ENCODE results near the gene MCC. TPM values are rescaled to one million over a fixed set of nuclear protein-coding genes. Genes with fewer than 3 reads are reported as not detected.

The MCC gene
- total RNA-seq, 1 donor from 2014 or later = 22.7 TPM

- Mint-ChIP-seq H3K4me3 (ENCODE audit: unreplicated experiment) (no peak overlapping the region), H3K9me3 (ENCODE audit: unreplicated experiment) (no peaks in the 10 kb centered on the region), H3K36me3 (ENCODE audit: low read depth, unreplicated experiment) (no peaks in the 10 kb centered on the region), H3K27me3 (ENCODE audit: unreplicated experiment) (peaks cover 3% of the 10 kb centered on the region), H3K27ac (ENCODE audit: unreplicated experiment) (peak overlapping the region; percentile 90), H3K4me1 (ENCODE audit: unreplicated experiment) (peaks cover 31% of the 10 kb centered on the region)
- TF ChIP-seq CTCF (IDR thresholded peaks at IDR 0.05; ENCODE audit: unreplicated experiment) = no peak
- DNase-seq (ENCODE audit: low spot score) = no peak
Measured at GRCh38 chr5:113145757-113146387, 342.4 kb downstream of the MCC start.

- H3K27ac Mint-ChIP-seq (ENCODE audit: unreplicated experiment) = no peak overlapping the region
- no peak for DNase-seq (ENCODE audit: low spot score)
- no peak for TF ChIP-seq CTCF (IDR thresholded peaks at IDR 0.05; ENCODE audit: unreplicated experiment)
- H3K9me3 Mint-ChIP-seq (ENCODE audit: unreplicated experiment) = no peaks in the 10 kb centered on the region
- peaks cover 3% of the 10 kb centered on the region for H3K27me3 Mint-ChIP-seq (ENCODE audit: unreplicated experiment)
- H3K4me3 Mint-ChIP-seq (ENCODE audit: unreplicated experiment) = no peak overlapping the region
- H3K4me1 Mint-ChIP-seq (ENCODE audit: unreplicated experiment) = peaks cover 10% of the 10 kb centered on the region
- H3K36me3 Mint-ChIP-seq (ENCODE audit: low read depth, unreplicated experiment) = peaks cover 3% of the 10 kb centered on the region
Measured at GRCh38 chr5:113142186-113142585, 346.1 kb downstream of the MCC start.

- Mint-ChIP-seq H3K4me3 (ENCODE audit: unreplicated experiment) (no peak overlapping the region), H3K27ac (ENCODE audit: unreplicated experiment) (no peak overlapping the region), H3K36me3 (ENCODE audit: low read depth, unreplicated experiment) (peaks cover 3% of the 10 kb centered on the region), H3K4me1 (ENCODE audit: unreplicated experiment) (no peaks in the 10 kb centered on the region), H3K9me3 (ENCODE audit: unreplicated experiment) (no peaks in the 10 kb centered on the region), H3K27me3 (ENCODE audit: unreplicated experiment) (peaks cover 3% of the 10 kb centered on the region)
- no peak for TF ChIP-seq CTCF (IDR thresholded peaks at IDR 0.05; ENCODE audit: unreplicated experiment)
- no peak for DNase-seq (ENCODE audit: low spot score)
Measured at GRCh38 chr5:113140837-113141671, 347.2 kb downstream of the MCC start.

GRCh38 chr5:113133211-113133975 lies 354.9 kb downstream of the MCC start:
- TF ChIP-seq CTCF (IDR thresholded peaks at IDR 0.05; ENCODE audit: unreplicated experiment) = no peak

More at GRCh38 chr5:113133211-113133975, 354.9 kb downstream of the MCC start:
- Mint-ChIP-seq H3K4me1 (ENCODE audit: unreplicated experiment) (peaks cover 10% of the 10 kb centered on the region), H3K9me3 (ENCODE audit: unreplicated experiment) (no peaks in the 10 kb centered on the region), H3K27me3 (ENCODE audit: unreplicated experiment) (no peaks in the 10 kb centered on the region), H3K4me3 (ENCODE audit: unreplicated experiment) (no peak overlapping the region), H3K36me3 (ENCODE audit: low read depth, unreplicated experiment) (peaks cover 12% of the 10 kb centered on the region), H3K27ac (ENCODE audit: unreplicated experiment) (no peak overlapping the region)
- DNase-seq (ENCODE audit: low spot score) = no peak

Data from endothelial cell (in vitro differentiated cells).